SK-N-SH (cell line): ENCODE measurements around the gene KCNG4. TPM values are rescaled to one million over a fixed set of nuclear protein-coding genes. Genes with fewer than 3 reads are reported as not detected.

Experiments used
- CTCF ChIA-PET: fragments of 300-600, 350-600 bp; formaldehyde crosslinking; extraction: SDS; loops from one replicate; lab custom pipeline; 2021; lab: Yijun Ruan, JAX
- POLR2A ChIA-PET: fragments of 350-600 bp; sonication (Branson Sonifier 250); formaldehyde crosslinking; extraction: SDS; loops from one replicate; lab custom pipeline; 2020; ENCODE audit warnings: antibody characterized with exemption, inconsistent platforms; lab: Yijun Ruan, JAX
- DNase-seq: peaks from one replicate; pipeline ENCODE4 v3.0.0; 2012
- H2AFZ ChIP-seq: fragments of 200-600 bp; sonication (generic); 2 replicates; pipeline ENCODE4 v1.8.1; 2016; ENCODE audit warnings: antibody characterized with exemption, mild to moderate bottlenecking, low read depth
- H3F3A ChIP-seq: fragments of 200-600 bp; sonication (generic); replicated peaks from 2 replicates; pipeline ENCODE3; 2016; ENCODE audit warnings: antibody characterized with exemption, mild to moderate bottlenecking; ENCODE audit not compliant: insufficient read depth
- H3K27ac ChIP-seq, 2 experiments: fragments of 200-500 bp in 1 of 2; fragments of 200-600 bp in 1 of 2; sonication (Bioruptor generic) in 1 of 2; sonication (generic), shearing (Covaris generic) in 1 of 2; 2 replicates each; pipeline versions ENCODE4 v1.5.1 to v1.6.1; 2014 to 2016; ENCODE audit warnings: low read depth in 2 of 2, inconsistent platforms in 1 of 2, low read length in 1 of 2, mild to moderate bottlenecking in 1 of 2, mixed read lengths in 1 of 2
- H3K27me3 ChIP-seq: fragments of 200-600 bp; sonication (generic), shearing (Covaris generic); 2 replicates; pipeline ENCODE4 v1.6.1; 2016; ENCODE audit warnings: mixed run types; ENCODE audit not compliant: insufficient read depth
- H3K36me3 ChIP-seq, 2 experiments: fragments of 200-500 bp in 1 of 2; fragments of 200-600 bp in 1 of 2; sonication (Bioruptor generic) in 1 of 2; sonication (generic) in 1 of 2; replicated peaks in 1 of 2; 2 replicates each; pipeline versions ENCODE3 to v1.5.1; 2014 to 2016; ENCODE audit warnings: low read length in 1 of 2, mild to moderate bottlenecking in 1 of 2; ENCODE audit not compliant: insufficient read depth in 2 of 2, control insufficient read depth in 1 of 2
- H3K4me1 ChIP-seq, 2 experiments: fragments of 200-500 bp in 1 of 2; fragments of 200-600 bp in 1 of 2; sonication (Bioruptor generic) in 1 of 2; sonication (generic), shearing (Covaris generic) in 1 of 2; 2 replicates each; pipeline versions ENCODE4 v1.5.1 to v1.6.1; 2014 to 2016; ENCODE audit warnings: low read depth in 1 of 2, low read length in 1 of 2, mixed run types in 1 of 2; ENCODE audit not compliant: insufficient read depth in 2 of 2, control insufficient read depth in 1 of 2
- H3K4me2 ChIP-seq: fragments of 200-600 bp; sonication (generic), shearing (Covaris generic); 2 replicates; pipeline ENCODE4 v1.6.1; 2017; ENCODE audit warnings: mixed run types
- H3K4me3 ChIP-seq, 2 experiments: fragments of 200-500 bp in 1 of 2; fragments of 200-600 bp in 1 of 2; sonication (Bioruptor generic) in 1 of 2; sonication (generic), shearing (Covaris generic) in 1 of 2; 2 replicates each; pipeline versions ENCODE4 v1.5.1 to v1.8.1; 2014 to 2016; ENCODE audit warnings: low read depth in 2 of 2, inconsistent platforms in 1 of 2, low read length in 1 of 2, mild to moderate bottlenecking in 1 of 2, mixed read lengths in 1 of 2, moderate library complexity in 1 of 2
- H3K79me2 ChIP-seq: fragments of 200-600 bp; sonication (generic); 2 replicates; pipeline ENCODE4 v1.8.1; 2017; ENCODE audit warnings: mild to moderate bottlenecking; ENCODE audit not compliant: insufficient read depth
- H3K9ac ChIP-seq: fragments of 200-600 bp; sonication (generic); 2 replicates; pipeline ENCODE4 v1.6.1; 2017; ENCODE audit warnings: mixed run types
- H3K9me2 ChIP-seq: fragments of 200-600 bp; sonication (generic); 2 replicates; pipeline ENCODE4 v1.6.1; 2017; ENCODE audit warnings: mixed run types
- H3K9me3 ChIP-seq: fragments of 200-600 bp; sonication (generic); 2 replicates; pipeline ENCODE4 v1.6.1; 2017; ENCODE audit warnings: mixed run types, mild to moderate bottlenecking, moderate library complexity
- H4K20me1 ChIP-seq: fragments of 200-600 bp; sonication (generic); 2 replicates; pipeline ENCODE4 v1.6.1; 2017; ENCODE audit warnings: mild to moderate bottlenecking, mixed run types; ENCODE audit not compliant: insufficient read depth
- CHD2 ChIP-seq: fragments of 150-350 bp; IDR thresholded peaks from 2 replicates; pipeline ENCODE4 v1.6.1; 2018; ENCODE audit warnings: low read length; ENCODE audit not compliant: partially characterized antibody
- ELF1 ChIP-seq: IDR thresholded peaks from 2 replicates; pipeline ENCODE4 v1.4.0; 2012
- EP300 ChIP-seq, 2 experiments: IDR thresholded peaks; 2 replicates each; pipeline versions ENCODE4 v1.4.0 to v1.6.1; 2012; ENCODE audit warnings: borderline replicate concordance in 1 of 2, low read depth in 1 of 2, low read length in 1 of 2
- EZH2phosphoT487 ChIP-seq: fragments of 200-600 bp; sonication (generic); IDR thresholded peaks from 2 replicates; pipeline ENCODE4 v1.6.1; 2017; ENCODE audit warnings: low read depth, mixed run types, mild to moderate bottlenecking, antibody characterized with exemption, moderate library complexity, borderline replicate concordance
- FOSL2 ChIP-seq: IDR thresholded peaks from 2 replicates; pipeline ENCODE4 v1.4.0; 2012; ENCODE audit warnings: low read depth, mild to moderate bottlenecking, moderate library complexity, borderline replicate concordance
- FOXJ3 ChIP-seq: sonication (generic); formaldehyde crosslinking; IDR thresholded peaks from 2 replicates; pipeline ENCODE4 v1.5.1; 2020; ENCODE audit warnings: mild to moderate bottlenecking, missing genetic modification reagents
- FOXM1 ChIP-seq: IDR thresholded peaks from 2 replicates; pipeline ENCODE4 v1.4.0; 2012; ENCODE audit warnings: low read depth, mild to moderate bottlenecking
- GABPA ChIP-seq: IDR thresholded peaks from 2 replicates; pipeline ENCODE4 v1.4.0; 2012; ENCODE audit warnings: low read depth, mild to moderate bottlenecking
- GATA2 ChIP-seq: sonication (generic); formaldehyde crosslinking; IDR thresholded peaks from 2 replicates; pipeline ENCODE4 v1.5.0; 2020; ENCODE audit warnings: mild to moderate bottlenecking, missing genetic modification reagents
- JUND ChIP-seq: IDR thresholded peaks from 2 replicates; pipeline ENCODE4 v1.4.0; 2012
- MEF2A ChIP-seq: IDR thresholded peaks from 2 replicates; pipeline ENCODE4 v1.4.0; 2012; ENCODE audit warnings: low read depth, borderline replicate concordance
- MXI1 ChIP-seq: IDR thresholded peaks from 2 replicates; pipeline ENCODE4 v1.6.1; 2012; ENCODE audit warnings: mild to moderate bottlenecking, low read depth, low read length, improper control_type of control experiment
- NFIC ChIP-seq: IDR thresholded peaks from 2 replicates; pipeline ENCODE4 v1.4.0; 2012; ENCODE audit warnings: borderline replicate concordance
- NRF1 ChIP-seq: IDR thresholded peaks from 2 replicates; pipeline ENCODE4 v1.6.1; 2012; ENCODE audit warnings: low read depth, mild to moderate bottlenecking, low read length
- POLR2AphosphoS5 ChIP-seq: IDR thresholded peaks from 2 replicates; pipeline ENCODE4 v1.6.1; 2012; ENCODE audit warnings: low read depth, low read length
- RAD21 ChIP-seq: IDR thresholded peaks from 2 replicates; pipeline ENCODE4 v1.6.1; 2012; ENCODE audit warnings: mild to moderate bottlenecking, low read length
- RCOR1 ChIP-seq: fragments of 150-350 bp; IDR thresholded peaks from 2 replicates; pipeline ENCODE4 v1.6.1; 2017; ENCODE audit warnings: antibody characterized with exemption, low read length
- RFX5 ChIP-seq: IDR thresholded peaks from 2 replicates; pipeline ENCODE4 v1.6.1; 2012; ENCODE audit warnings: mild to moderate bottlenecking, improper control_type of control experiment, low read length
- RXRA ChIP-seq: IDR thresholded peaks from 2 replicates; pipeline ENCODE4 v1.4.0; 2012; ENCODE audit warnings: low read depth, mild to moderate bottlenecking, borderline replicate concordance
- TCF12 ChIP-seq: IDR thresholded peaks from 2 replicates; pipeline ENCODE4 v1.4.0; 2012
- TEAD4 ChIP-seq: IDR thresholded peaks from 2 replicates; pipeline ENCODE4 v1.4.0; 2012; ENCODE audit warnings: mild to moderate bottlenecking, borderline replicate concordance; ENCODE audit not compliant: insufficient read depth
- YY1 ChIP-seq: IDR thresholded peaks from 2 replicates; pipeline ENCODE4 v1.4.0; 2012; ENCODE audit warnings: low read depth, mild to moderate bottlenecking
- WGBS: methylation state at CpG from one replicate; pipeline ENCODE4 v1.1.6; 2017; ENCODE audit warnings: low lambda C conversion rate; 5-methylcytosine and 5-hydroxymethylcytosine counted together
- polyA plus RNA-seq, 3 experiments: library from polyadenylated mRNA; depleted of rRNA; stranded (reverse); fragments of >200 nt; gene quantifications; 2 replicates each; pipeline ENCODE4 v1.2.3, GENCODE V29; 2012
- TF ChIP-seq, protein P1 (sequence below): IDR thresholded peaks from 2 replicates; pipeline ENCODE4; 2012
- TF ChIP-seq, protein P2 (sequence below): IDR thresholded peaks from 2 replicates; pipeline ENCODE4 v1.4.0; 2012; ENCODE audit warnings: low read depth, borderline replicate concordance
- TF ChIP-seq, protein P3 (sequence below): fragments of 150-350 bp; IDR thresholded peaks from 2 replicates; pipeline ENCODE4 v1.6.1; 2016; ENCODE audit warnings: mild to moderate bottlenecking, low read depth, low read length
- TF ChIP-seq, protein P4 (sequence below): IDR thresholded peaks from 2 replicates; pipeline ENCODE4 v1.6.1; 2012; ENCODE audit warnings: mild to moderate bottlenecking, low read depth, low read length, moderate library complexity
- TF ChIP-seq, protein P5 (sequence below): fragments of 200-600 bp; sonication (generic); IDR thresholded peaks from 2 replicates; pipeline ENCODE4 v1.6.1; 2017; ENCODE audit warnings: antibody characterized with exemption, mild to moderate bottlenecking, moderate library complexity
- TF ChIP-seq, protein P6 (sequence below): IDR thresholded peaks from 2 replicates; pipeline ENCODE4 v1.4.0; 2012; ENCODE audit warnings: low read depth

Gene KCNG4
- polyA plus RNA-seq, 1 of the 3 experiments (the other 2 are of a cell fraction) = not detected

DNA sequence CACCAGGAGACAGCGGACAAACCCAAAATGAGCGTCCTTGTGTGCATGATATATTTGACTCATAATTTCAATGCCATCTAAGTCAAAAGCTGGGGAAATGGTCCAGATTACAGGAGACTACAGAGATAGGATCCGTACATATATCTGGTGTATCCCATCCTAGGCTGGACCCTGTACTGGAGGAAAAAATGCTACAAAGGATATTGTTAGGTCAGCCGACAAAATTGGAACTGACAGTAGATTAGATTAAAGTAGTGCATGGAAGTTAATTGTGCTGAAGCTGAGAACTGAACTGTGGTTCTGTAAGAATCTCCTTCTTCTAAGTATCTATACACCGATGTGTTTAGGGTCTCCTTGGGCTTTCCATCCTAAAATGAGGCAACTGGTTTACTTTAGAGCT lies 24.3 kb downstream of the KCNG4 start:
- TF ChIP-seq, protein P1, sequence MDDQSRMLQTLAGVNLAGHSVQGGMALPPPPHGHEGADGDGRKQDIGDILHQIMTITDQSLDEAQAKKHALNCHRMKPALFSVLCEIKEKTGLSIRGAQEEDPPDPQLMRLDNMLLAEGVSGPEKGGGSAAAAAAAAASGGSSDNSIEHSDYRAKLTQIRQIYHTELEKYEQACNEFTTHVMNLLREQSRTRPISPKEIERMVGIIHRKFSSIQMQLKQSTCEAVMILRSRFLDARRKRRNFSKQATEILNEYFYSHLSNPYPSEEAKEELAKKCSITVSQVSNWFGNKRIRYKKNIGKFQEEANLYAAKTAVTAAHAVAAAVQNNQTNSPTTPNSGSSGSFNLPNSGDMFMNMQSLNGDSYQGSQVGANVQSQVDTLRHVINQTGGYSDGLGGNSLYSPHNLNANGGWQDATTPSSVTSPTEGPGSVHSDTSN = no peak
- no peak for TF ChIP-seq NFIC
- TF ChIP-seq RAD21 = no peak
- TF ChIP-seq EP300 (IDR thresholded peaks at IDR 0.05; ENCODE audit: borderline replicate concordance in 1 of 2, low read depth in 1 of 2, low read length in 1 of 2) = peak in 1 of 2 experiments; percentile 20; a peak in 1 of 4 replicates
- TF ChIP-seq, protein P2, sequence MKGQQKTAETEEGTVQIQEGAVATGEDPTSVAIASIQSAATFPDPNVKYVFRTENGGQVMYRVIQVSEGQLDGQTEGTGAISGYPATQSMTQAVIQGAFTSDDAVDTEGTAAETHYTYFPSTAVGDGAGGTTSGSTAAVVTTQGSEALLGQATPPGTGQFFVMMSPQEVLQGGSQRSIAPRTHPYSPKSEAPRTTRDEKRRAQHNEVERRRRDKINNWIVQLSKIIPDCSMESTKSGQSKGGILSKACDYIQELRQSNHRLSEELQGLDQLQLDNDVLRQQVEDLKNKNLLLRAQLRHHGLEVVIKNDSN = no peak
- TF ChIP-seq, protein P3, sequence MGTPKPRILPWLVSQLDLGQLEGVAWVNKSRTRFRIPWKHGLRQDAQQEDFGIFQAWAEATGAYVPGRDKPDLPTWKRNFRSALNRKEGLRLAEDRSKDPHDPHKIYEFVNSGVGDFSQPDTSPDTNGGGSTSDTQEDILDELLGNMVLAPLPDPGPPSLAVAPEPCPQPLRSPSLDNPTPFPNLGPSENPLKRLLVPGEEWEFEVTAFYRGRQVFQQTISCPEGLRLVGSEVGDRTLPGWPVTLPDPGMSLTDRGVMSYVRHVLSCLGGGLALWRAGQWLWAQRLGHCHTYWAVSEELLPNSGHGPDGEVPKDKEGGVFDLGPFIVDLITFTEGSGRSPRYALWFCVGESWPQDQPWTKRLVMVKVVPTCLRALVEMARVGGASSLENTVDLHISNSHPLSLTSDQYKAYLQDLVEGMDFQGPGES = no peak
- TF ChIP-seq TEAD4 = no peak
- TF ChIP-seq FOSL2 = no peak
- no peak for TF ChIP-seq MXI1
- TF ChIP-seq, protein P4, sequence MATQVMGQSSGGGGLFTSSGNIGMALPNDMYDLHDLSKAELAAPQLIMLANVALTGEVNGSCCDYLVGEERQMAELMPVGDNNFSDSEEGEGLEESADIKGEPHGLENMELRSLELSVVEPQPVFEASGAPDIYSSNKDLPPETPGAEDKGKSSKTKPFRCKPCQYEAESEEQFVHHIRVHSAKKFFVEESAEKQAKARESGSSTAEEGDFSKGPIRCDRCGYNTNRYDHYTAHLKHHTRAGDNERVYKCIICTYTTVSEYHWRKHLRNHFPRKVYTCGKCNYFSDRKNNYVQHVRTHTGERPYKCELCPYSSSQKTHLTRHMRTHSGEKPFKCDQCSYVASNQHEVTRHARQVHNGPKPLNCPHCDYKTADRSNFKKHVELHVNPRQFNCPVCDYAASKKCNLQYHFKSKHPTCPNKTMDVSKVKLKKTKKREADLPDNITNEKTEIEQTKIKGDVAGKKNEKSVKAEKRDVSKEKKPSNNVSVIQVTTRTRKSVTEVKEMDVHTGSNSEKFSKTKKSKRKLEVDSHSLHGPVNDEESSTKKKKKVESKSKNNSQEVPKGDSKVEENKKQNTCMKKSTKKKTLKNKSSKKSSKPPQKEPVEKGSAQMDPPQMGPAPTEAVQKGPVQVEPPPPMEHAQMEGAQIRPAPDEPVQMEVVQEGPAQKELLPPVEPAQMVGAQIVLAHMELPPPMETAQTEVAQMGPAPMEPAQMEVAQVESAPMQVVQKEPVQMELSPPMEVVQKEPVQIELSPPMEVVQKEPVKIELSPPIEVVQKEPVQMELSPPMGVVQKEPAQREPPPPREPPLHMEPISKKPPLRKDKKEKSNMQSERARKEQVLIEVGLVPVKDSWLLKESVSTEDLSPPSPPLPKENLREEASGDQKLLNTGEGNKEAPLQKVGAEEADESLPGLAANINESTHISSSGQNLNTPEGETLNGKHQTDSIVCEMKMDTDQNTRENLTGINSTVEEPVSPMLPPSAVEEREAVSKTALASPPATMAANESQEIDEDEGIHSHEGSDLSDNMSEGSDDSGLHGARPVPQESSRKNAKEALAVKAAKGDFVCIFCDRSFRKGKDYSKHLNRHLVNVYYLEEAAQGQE = no peak
- TF ChIP-seq FOXM1 = no peak
- no peak for TF ChIP-seq GABPA
- no peak for TF ChIP-seq RXRA
- no peak for TF ChIP-seq NRF1
- TF ChIP-seq FOXJ3 = no peak
- peak; percentile 21 for TF ChIP-seq CHD2
- no peak for TF ChIP-seq RFX5
- peak; percentile 34 for TF ChIP-seq TCF12
- peak; percentile 58; the same call in 1 of the 2 replicates for TF ChIP-seq RCOR1
- peak; percentile 33; the same call in 1 of the 2 replicates for TF ChIP-seq GATA2 (CRISPR knock-in tag)
- no peak for TF ChIP-seq EZH2phosphoT487
- no peak for TF ChIP-seq JUND
- TF ChIP-seq ELF1 = no peak
- TF ChIP-seq POLR2AphosphoS5 = no peak
- TF ChIP-seq, protein P5, sequence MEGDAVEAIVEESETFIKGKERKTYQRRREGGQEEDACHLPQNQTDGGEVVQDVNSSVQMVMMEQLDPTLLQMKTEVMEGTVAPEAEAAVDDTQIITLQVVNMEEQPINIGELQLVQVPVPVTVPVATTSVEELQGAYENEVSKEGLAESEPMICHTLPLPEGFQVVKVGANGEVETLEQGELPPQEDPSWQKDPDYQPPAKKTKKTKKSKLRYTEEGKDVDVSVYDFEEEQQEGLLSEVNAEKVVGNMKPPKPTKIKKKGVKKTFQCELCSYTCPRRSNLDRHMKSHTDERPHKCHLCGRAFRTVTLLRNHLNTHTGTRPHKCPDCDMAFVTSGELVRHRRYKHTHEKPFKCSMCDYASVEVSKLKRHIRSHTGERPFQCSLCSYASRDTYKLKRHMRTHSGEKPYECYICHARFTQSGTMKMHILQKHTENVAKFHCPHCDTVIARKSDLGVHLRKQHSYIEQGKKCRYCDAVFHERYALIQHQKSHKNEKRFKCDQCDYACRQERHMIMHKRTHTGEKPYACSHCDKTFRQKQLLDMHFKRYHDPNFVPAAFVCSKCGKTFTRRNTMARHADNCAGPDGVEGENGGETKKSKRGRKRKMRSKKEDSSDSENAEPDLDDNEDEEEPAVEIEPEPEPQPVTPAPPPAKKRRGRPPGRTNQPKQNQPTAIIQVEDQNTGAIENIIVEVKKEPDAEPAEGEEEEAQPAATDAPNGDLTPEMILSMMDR = no peak
- TF ChIP-seq MEF2A = no peak
- no peak for TF ChIP-seq YY1
- TF ChIP-seq, protein P6, sequence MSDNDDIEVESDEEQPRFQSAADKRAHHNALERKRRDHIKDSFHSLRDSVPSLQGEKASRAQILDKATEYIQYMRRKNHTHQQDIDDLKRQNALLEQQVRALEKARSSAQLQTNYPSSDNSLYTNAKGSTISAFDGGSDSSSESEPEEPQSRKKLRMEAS = no peak
- H2AFZ ChIP-seq = no peak overlapping the region
- peaks cover 0 to 18% of the 10 kb centered on the region in 2 experiments; a peak in 1 of 4 replicates for H3K4me1 ChIP-seq
- no peaks in the 10 kb centered on the region for H3K9me3 ChIP-seq
- 22% methylated on average over 5 of the region's 5 CpGs for WGBS
- H3K79me2 ChIP-seq = no peaks in the 10 kb centered on the region
- no peak overlapping the region for H3K4me3 ChIP-seq
- no peak overlapping the region for H3K4me2 ChIP-seq
- CTCF ChIA-PET = interaction anchor here (0.8 to 2.1 kb wide), 4 partner anchors 16 to 269 kb away, joined by 3 to 5 read pairs (median 4); partner anchors contain the start of gene TAF1C
- no peaks in the 10 kb centered on the region for H3K9me2 ChIP-seq
- no peaks in the 10 kb centered on the region for H3F3A ChIP-seq
- no peak overlapping the region for H3K27ac ChIP-seq
- H4K20me1 ChIP-seq = no peaks in the 10 kb centered on the region
- peak; percentile 74 for DNase-seq
- no peak overlapping the region for H3K9ac ChIP-seq
- no peaks in the 10 kb centered on the region for H3K36me3 ChIP-seq
- H3K27me3 ChIP-seq = no peaks in the 10 kb centered on the region
- POLR2A ChIA-PET = no interaction called here
